Neutrophil (primary cell): ENCODE measurements around the gene COL21A1.

ENCODE experiments used
- H3K27ac ChIP-seq: fragments of 200-600 bp; sonication (generic); 2 replicates; pipeline ENCODE4 v1.5.1; 2016; ENCODE audit warnings: mild to moderate bottlenecking, moderate library complexity
- H3K27me3 ChIP-seq: fragments of 200-600 bp; sonication (generic); 2 replicates; pipeline ENCODE4 v1.6.0; 2016; ENCODE audit warnings: mild to moderate bottlenecking
- H3K36me3 ChIP-seq: fragments of 200-600 bp; sonication (generic); 2 replicates; pipeline ENCODE4 v1.5.1; 2017
- H3K4me1 ChIP-seq, 2 experiments: fragments of 200-600 bp in 1 of 2; sonication (generic) in 1 of 2; 1 replicate in 1 of 2; 2 replicates in 1 of 2; pipeline versions ENCODE4 v1.5.1 to v1.6.1; 2013 to 2016; ENCODE audit warnings: low read depth in 1 of 2, low read length in 1 of 2, mild to moderate bottlenecking in 1 of 2, moderate library complexity in 1 of 2; ENCODE audit not compliant: control insufficient read depth in 1 of 2, insufficient read depth in 1 of 2
- H3K4me3 ChIP-seq, 2 experiments: fragments of 200-600 bp in 1 of 2; sonication (generic) in 1 of 2; 1 replicate in 1 of 2; 2 replicates in 1 of 2; pipeline ENCODE4 v1.5.1; 2013 to 2016; ENCODE audit warnings: low read depth in 1 of 2, low read length in 1 of 2, mild to moderate bottlenecking in 1 of 2, moderate library complexity in 1 of 2
- H3K9me3 ChIP-seq: fragments of 200-600 bp; sonication (generic); 2 replicates; pipeline ENCODE4 v1.5.1; 2016
- CTCF ChIP-seq: fragments of 200-600 bp; sonication (generic); IDR thresholded peaks from 2 replicates; pipeline ENCODE4 v1.5.1; 2016; ENCODE audit warnings: antibody characterized with exemption

COL21A1 gene

GRCh38 chr6:56246881-56247653 lies at the start of gene COL21A1:
Gene COL21A1, minus strand, starts transcription at chr6:56247580. Its CDS starts 64,962 bp downstream, at chr6:56182618.
- no peak within 1 kb of the TSS for H3K4me3 ChIP-seq
- H3K4me1 ChIP-seq = peaks cover 13 to 15% of the 10 kb centered on the region in 2 experiments
- H3K27ac ChIP-seq = no peak within 1 kb of the TSS
- no peak for TF ChIP-seq CTCF
- peaks cover 41% of the 10 kb centered on the region for H3K27me3 ChIP-seq
- H3K9me3 ChIP-seq = no peaks in the 10 kb centered on the region
- no peaks in the 10 kb centered on the region for H3K36me3 ChIP-seq

- H3K4me1 ChIP-seq = no peaks in the 10 kb centered on the region
- no peaks in the 10 kb centered on the region for H3K9me3 ChIP-seq
- H3K27me3 ChIP-seq = no peaks in the 10 kb centered on the region
- no peak for TF ChIP-seq CTCF
- no peak overlapping the region for H3K4me3 ChIP-seq
- no peak overlapping the region for H3K27ac ChIP-seq
- H3K36me3 ChIP-seq = no peaks in the 10 kb centered on the region
Measured at GRCh38 chr6:56293781-56294180, 46.4 kb upstream of the COL21A1 start.

- Histone ChIP-seq H3K4me1 (no peaks in the 10 kb centered on the region), H3K27ac (no peak overlapping the region), H3K4me3 (no peak overlapping the region), H3K36me3 (no peaks in the 10 kb centered on the region), H3K9me3 (no peaks in the 10 kb centered on the region), H3K27me3 (no peaks in the 10 kb centered on the region)
- no peak for TF ChIP-seq CTCF
Measured at GRCh38 chr6:56292505-56293181, 45.3 kb upstream of the COL21A1 start.

GRCh38 chr6:56291302-56291917 lies 44.0 kb upstream of the COL21A1 start:
- Histone ChIP-seq H3K4me1 (no peaks in the 10 kb centered on the region), H3K27ac (no peak overlapping the region)

GRCh38 chr6:56289721-56290120 lies 42.3 kb upstream of the COL21A1 start:
- H3K4me3 ChIP-seq = no peak overlapping the region
- H3K4me1 ChIP-seq = no peaks in the 10 kb centered on the region
- no peaks in the 10 kb centered on the region for H3K36me3 ChIP-seq
- no peak overlapping the region for H3K27ac ChIP-seq
- no peak for TF ChIP-seq CTCF
- H3K27me3 ChIP-seq = no peaks in the 10 kb centered on the region
- no peaks in the 10 kb centered on the region for H3K9me3 ChIP-seq

More at GRCh38 chr6:56291302-56291917, 44.0 kb upstream of the COL21A1 start:
- H3K36me3 ChIP-seq = no peaks in the 10 kb centered on the region
- no peaks in the 10 kb centered on the region for H3K9me3 ChIP-seq
- no peak for TF ChIP-seq CTCF
- no peak overlapping the region for H3K4me3 ChIP-seq
- H3K27me3 ChIP-seq = no peaks in the 10 kb centered on the region
